GM18907 (cell line): ENCODE measurements around the gene CXorf58.

Experiments used
- ATAC-seq: cut with Tn5 transposase; IDR thresholded peaks from one replicate; pipeline ENCODE4 v1.9.1; 2021; ENCODE audit warnings: mild to moderate bottlenecking, moderate library complexity; ENCODE audit not compliant: unreplicated experiment

CXorf58 gene

GRCh38 chrX:23900220-23900797 lies 7.5 kb upstream of the CXorf58 start:
- no peak for ATAC-seq

DNA sequence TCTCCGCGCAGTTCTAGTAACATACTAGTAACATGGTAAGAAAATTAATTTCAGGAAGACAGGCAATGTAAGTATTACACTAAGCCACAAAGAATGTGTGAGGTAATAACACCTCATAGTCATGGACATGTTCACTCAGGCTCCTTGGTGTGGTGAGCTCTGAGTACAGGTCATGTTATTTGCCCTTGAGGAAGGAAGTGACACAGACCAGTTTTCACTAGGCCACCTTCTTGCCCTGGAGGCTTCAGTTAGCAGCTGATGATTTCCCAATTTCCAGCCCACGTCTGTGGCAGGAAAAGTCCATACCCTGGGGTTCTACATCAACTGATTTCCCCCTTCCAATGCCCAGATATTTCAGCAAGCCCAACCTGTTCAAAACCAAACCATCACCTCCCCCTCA lies 6.7 kb upstream of the CXorf58 start:
- ATAC-seq, result peak; percentile 35

GRCh38 chrX:23901805-23902204 lies 6.0 kb upstream of the CXorf58 start:
- peak; percentile 64 for ATAC-seq

DNA sequence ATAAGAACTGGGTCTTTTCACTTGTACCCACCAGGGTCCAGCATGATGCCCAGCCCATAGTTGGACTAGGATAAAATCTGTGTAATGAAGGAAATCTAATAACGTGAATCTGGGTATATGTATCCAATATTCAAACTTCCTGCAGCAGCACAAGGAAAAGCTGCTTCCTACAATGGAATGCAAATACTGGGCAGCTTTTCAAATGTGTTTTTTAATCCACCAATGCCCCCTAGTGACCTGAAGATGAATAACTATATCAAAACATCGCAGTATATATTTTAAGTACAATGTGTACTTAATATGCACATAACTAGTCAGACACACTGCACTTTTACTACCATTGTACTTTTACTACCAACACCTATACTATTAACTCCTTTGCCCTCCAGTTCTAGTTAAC lies 5.4 kb upstream of the CXorf58 start:
- no peak for ATAC-seq

- no peak for ATAC-seq
Measured at GRCh38 chrX:23904096-23904495, 3.7 kb upstream of the CXorf58 start.

DNA sequence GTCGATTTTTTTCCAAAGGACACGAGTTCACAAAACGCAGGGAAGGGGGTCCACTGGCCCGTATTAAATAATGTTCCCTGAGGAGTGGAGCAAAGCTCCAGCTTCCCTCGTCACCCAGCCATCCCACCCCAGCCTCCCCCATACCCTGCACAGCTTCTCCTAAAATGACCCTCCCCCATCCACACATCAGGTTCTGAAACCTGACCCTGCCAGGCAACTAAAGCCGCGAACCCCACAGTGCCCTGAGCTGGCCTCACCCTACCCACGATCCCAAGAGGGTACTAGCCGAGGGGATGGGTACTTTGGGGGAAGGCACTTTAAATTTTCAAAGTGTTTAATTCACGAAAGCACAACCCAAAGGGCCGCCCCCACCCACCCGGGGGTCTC lies 702 bp upstream of the CXorf58 start:
- peak; percentile 10 for ATAC-seq

DNA sequence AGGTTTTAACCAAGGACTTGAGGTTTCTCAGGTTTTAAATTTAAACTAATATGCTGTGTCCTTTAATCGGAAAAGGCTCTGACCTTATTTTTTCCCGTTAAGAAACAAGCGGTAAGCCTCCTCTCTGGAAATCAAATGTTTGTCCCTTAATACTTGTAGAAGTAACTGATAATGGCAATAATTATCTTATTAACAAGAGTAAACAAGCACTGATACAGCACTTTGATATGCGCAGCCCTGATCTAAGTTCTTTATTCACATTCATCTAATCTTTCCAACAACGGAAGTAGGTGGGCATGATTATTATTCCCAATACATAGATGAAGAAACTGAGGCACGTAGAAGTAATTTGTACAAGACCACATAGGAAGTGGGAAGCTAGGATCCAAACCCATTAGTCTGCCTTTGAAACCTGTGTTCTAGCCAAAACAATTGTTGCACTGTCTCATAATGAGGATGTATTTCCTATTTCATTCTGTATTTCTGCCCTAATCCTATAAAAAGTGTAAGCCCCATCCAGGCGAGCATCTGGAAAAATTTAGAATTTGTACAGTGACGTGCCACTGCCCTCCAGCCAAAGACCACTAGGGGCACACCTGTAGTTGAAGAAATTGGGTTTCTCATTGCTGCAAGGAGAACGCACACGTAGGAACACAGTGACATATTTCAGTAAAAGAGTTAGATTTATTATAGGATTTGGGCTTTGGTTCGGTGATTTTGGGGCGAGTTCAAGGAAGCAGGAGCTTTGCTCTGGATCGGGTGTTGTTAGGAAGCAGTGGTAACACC lies 606 bp downstream of the CXorf58 start:
- ATAC-seq, result no peak

GRCh38 chrX:23911126-23911835 lies 3.5 kb downstream of the CXorf58 start:
- no peak for ATAC-seq

DNA sequence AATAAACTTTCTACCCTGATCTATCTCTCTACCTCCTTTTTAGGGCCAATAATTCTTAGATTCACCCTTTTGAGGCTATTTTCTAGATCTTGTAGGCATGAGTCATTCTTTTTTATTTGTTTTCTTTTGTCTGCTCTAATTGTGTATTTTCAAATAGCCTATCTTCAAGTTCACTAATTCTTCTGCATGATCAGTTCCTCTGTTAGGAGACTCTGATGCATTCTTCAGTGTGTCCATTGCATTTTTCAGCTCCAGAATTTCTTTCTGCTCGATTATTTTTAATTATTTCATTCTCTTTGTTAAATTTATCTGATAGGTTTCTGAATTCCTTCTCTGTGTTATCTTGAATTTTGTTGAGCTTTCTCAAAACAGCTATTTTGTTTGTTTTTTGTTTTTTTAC lies 11.3 kb downstream of the CXorf58 start:
- ATAC-seq, result no peak

DNA sequence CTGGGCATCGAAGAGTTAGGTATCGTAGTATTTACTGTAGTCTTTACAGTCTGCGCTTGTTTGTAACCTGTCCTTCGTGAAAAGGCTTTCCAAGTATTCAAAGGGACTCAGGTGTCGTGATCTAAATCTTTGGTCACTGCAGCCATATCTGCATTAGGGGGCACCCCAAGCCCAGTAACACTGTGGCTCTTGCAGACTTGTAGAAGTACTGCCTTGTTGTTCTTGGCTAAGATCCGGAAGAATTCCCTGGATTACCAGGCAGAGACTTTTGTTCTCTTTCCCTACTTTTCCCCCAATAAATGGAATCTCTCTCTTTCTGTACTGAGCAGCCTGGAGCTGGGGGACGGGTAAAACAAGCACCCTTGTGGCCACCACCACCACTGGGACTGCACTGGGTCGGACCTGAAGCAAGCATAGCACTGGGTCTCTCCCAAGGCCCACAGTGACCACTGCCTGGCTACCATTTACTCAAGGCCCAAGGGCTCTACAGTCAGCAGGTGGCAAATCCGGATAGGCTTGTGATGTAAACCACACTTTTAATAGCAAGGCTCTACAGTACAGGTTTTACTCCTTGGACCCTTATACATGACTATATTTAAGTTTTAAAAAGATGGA lies 12.0 kb downstream of the CXorf58 start:
- no peak for ATAC-seq

GRCh38 chrX:23926015-23926414 lies 18.2 kb downstream of the CXorf58 start:
- no peak for ATAC-seq

- ATAC-seq, result no peak
Measured at GRCh38 chrX:23930894-23931604, 23.2 kb downstream of the CXorf58 start.

DNA sequence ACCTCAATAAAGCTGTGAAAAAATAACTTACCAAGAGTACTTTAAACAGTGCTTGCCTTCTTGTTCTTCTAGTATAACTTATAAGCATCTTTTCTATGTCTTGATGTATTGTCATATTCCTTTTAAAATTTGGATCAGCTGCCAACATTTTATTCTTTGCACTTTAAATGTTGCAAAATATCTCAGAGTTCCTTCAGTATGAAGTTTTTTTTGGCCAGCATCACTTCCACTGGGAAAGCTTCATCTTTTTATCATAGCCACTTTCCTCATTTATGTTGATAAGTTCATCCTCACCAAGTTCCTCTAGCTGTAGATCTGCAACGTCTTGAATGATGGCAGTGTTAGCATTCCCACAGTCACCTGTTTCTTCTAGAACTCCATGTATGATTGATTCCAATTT lies 24.2 kb downstream of the CXorf58 start:
- no peak for ATAC-seq

DNA sequence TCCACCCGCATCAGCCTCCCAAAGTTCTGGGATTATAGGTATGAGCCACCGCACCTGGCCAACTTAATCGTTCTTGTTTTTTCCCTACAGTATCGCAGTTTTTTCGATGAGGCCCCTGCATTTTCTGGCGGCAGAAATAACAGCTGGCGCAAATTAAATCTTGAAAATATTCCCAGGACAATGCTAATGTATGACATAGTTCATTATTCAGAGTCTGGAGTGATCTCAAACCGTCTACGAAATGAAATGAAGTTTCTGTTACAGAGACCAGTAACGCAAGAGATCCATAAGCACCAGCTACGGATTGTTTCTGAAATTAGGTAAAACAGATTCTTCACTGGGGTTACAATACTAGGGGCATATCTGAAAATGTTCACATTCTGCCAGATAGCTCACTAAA lies 27.3 kb downstream of the CXorf58 start:
- no peak for ATAC-seq

DNA sequence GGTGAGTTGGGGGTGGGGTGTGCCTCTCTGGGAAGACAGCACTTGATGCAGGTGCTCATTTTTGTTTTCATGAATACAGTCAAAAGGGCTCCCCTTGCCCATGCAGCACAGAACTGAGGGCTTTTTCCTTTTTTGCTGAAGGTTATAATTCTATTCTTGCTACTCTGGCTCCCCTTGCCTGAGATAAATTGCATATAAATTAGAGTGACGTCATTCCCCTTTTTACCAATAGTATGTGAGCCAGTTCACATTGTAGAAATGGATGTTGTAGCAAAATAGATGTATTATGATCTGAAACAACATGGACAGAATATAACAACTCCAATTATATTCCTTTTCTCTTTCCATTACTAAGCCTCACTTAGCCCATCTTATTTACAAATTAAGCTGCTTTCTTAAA lies 28.4 kb downstream of the CXorf58 start:
- no peak for ATAC-seq

DNA sequence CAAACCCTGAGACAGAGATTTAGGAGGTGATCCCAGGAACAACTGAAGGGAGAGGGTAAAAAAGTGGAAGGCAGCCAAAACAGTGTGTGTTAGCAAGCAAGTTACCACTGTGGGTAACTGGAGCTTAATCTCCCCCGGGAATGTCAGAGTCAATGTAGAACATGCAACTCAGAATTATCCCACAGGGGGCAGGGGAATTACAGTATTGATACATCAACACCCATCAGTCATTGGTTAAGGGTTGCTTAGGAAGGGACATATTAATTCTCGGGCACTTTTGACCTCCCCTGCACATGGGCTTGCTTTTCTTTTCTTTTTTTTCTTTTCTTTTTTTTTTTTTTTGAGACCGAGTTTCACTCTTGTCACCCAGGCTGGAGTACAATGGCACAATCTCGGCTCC lies 29.3 kb downstream of the CXorf58 start:
- no peak for ATAC-seq

DNA sequence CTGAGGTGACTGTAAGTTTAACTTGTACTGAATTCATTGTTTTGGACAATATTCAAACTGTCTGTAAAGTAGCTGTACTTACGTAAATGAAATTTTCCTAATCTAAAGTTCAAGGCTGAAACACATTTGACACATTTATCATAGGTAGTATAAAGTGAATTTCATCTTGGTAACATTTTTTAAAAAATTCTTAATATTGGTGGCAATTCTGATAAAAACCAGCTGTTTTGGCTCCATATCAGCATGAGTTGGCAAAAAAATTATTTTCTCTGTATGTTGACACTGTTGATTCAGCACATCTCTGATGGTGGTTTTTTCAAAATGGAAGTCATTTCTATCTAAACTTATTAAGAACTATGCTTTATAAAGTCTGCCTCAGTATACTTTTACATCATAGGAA lies 30.9 kb downstream of the CXorf58 start:
- no peak for ATAC-seq

- no peak for ATAC-seq
Measured at GRCh38 chrX:23939203-23939602, 31.4 kb downstream of the CXorf58 start.

- ATAC-seq, result no peak
Measured at GRCh38 chrX:23944234-23944633, 36.4 kb downstream of the CXorf58 start.

DNA sequence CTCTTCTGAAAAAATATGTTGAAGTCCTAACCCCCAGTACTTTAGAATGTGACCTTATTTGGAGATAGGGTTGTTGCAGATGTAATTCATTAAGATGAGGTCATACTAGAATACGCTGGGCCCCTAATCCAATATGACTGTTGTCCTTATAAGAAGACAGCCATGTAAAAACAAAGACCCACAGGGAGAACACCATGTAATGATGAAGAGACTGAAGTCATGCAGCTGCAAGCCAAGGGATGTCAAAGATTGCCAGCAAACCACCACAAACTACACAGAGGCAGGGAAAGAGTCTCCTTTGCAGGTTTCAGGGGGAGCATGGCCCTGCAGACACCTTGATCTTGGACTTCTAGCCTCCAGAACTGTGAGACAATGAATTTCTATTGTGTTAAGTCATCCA lies 37.4 kb downstream of the CXorf58 start:
- ATAC-seq, result no peak

DNA sequence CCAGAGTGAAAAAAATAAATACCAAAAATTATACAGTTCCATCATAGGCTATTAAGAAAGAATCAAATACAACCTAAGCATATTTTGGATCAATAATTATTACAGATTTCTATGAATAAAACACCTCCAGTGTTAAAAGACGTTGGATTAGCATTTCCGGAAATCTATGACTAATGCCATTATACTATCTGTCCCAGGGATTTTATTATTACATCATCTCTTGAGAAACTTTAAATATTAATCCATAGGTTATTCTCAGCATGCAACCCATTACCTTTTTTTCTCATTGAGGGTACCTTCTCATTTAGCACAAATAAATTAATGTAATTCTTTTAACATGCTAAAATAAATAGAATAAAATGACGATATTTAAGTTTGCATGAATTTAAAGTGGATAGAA lies 44.6 kb downstream of the CXorf58 start:
- ATAC-seq, result no peak
